WTC11 (cell line): ENCODE data around the gene UAP1. TPM values are rescaled to one million over a fixed set of nuclear protein-coding genes. Genes with fewer than 3 reads are reported as not detected.

ENCODE experiments used
- ATAC-seq: fragments of 200-7000 bp; cut with Tn5 transposase; 2 replicates; pipeline ENCODE4 v1.10.0; 2021; ENCODE audit warnings: mild to moderate bottlenecking, moderate library complexity
- CTCF ChIA-PET: fragments of 300-600 bp; sonication (Branson Sonifier 250); formaldehyde crosslinking; loops from one replicate; lab custom pipeline; 2021; ENCODE audit warnings: antibody characterized with exemption; lab: Charles Lee
- POLR2A ChIA-PET: fragments of 350-600 bp; sonication (Branson Sonifier 250); formaldehyde crosslinking; loops from one replicate; lab custom pipeline; 2021; ENCODE audit warnings: antibody characterized with exemption; lab: Charles Lee
- DNase-seq: peaks from one replicate; pipeline ENCODE4 v3.0.0; 2021; ENCODE audit warnings: low spot score
- H3K27ac Mint-ChIP-seq: 2 replicates; pipeline ENCODE4 v1.8.0; 2021; ENCODE audit warnings: mixed read lengths
- H3K27me3 Mint-ChIP-seq: 2 replicates; pipeline ENCODE4 v1.8.0; 2021; ENCODE audit warnings: low read depth, mild to moderate bottlenecking, moderate library complexity, mixed read lengths
- H3K36me3 Mint-ChIP-seq: 2 replicates; pipeline ENCODE4 v1.8.0; 2021; ENCODE audit warnings: mixed read lengths
- H3K4me1 Mint-ChIP-seq: 2 replicates; pipeline ENCODE4 v1.8.0; 2022; ENCODE audit warnings: mixed read lengths
- H3K4me3 Mint-ChIP-seq: 2 replicates; pipeline ENCODE4 v1.8.0; 2021; ENCODE audit warnings: mild to moderate bottlenecking, moderate library complexity, mixed read lengths
- H3K9me3 Mint-ChIP-seq: 2 replicates; pipeline ENCODE4 v1.8.0; 2021; ENCODE audit warnings: mixed read lengths
- FOXK1 ChIP-seq: sonication (generic); formaldehyde crosslinking; IDR thresholded peaks from 2 replicates; pipeline ENCODE4 v1.8.0; 2022; ENCODE audit warnings: mild to moderate bottlenecking, moderate library complexity, missing genetic modification reagents
- FOXP1 ChIP-seq: sonication (generic); formaldehyde crosslinking; IDR thresholded peaks from 2 replicates; pipeline ENCODE4 v1.8.0; 2022; ENCODE audit warnings: missing genetic modification reagents, mild to moderate bottlenecking, moderate library complexity, borderline replicate concordance
- GRHL2 ChIP-seq: fragments of 250-450 bp; sonication (Bioruptor Pico); IDR thresholded peaks from 2 replicates; pipeline ENCODE4 v1.8.0; 2022; ENCODE audit warnings: mild to moderate bottlenecking, moderate library complexity; ENCODE audit not compliant: insufficient replicate concordance, severe bottlenecking
- SOX15 ChIP-seq: fragments of 250-450 bp; sonication (Bioruptor Pico); IDR thresholded peaks from 2 replicates; pipeline ENCODE4 v1.9.0; 2021; ENCODE audit warnings: mild to moderate bottlenecking
- TP53 ChIP-seq: sonication (generic); formaldehyde crosslinking; IDR thresholded peaks from 2 replicates; pipeline ENCODE4 v1.8.1; 2023; ENCODE audit warnings: mild to moderate bottlenecking, missing genetic modification reagents
- ZNF232 ChIP-seq: sonication (generic); formaldehyde crosslinking; IDR thresholded peaks from 2 replicates; pipeline ENCODE4 v1.8.0; 2022; ENCODE audit warnings: mild to moderate bottlenecking, missing genetic modification reagents
- ZNF396 ChIP-seq: fragments of 250-450 bp; sonication (Bioruptor Pico); IDR thresholded peaks from 2 replicates; pipeline ENCODE4 v1.8.0; 2021; ENCODE audit warnings: mild to moderate bottlenecking, moderate library complexity, borderline replicate concordance
- total RNA-seq: library from RNA; stranded (reverse); gene quantifications from 3 replicates; pipeline ENCODE4 v1.2.3, GENCODE V29; 2021
- TF ChIP-seq, protein P1 (sequence below): sonication (generic); formaldehyde crosslinking; IDR thresholded peaks from 2 replicates; pipeline ENCODE4 v1.8.1; 2023; ENCODE audit warnings: mild to moderate bottlenecking, moderate library complexity, missing genetic modification reagents
- TF ChIP-seq, protein P2 (sequence below): sonication (generic); formaldehyde crosslinking; IDR thresholded peaks from 2 replicates; pipeline ENCODE4 v1.8.0; 2023; ENCODE audit warnings: missing genetic modification reagents
- TF ChIP-seq, protein P3 (sequence below): sonication (generic); formaldehyde crosslinking; IDR thresholded peaks from 2 replicates; pipeline ENCODE4 v1.8.1; 2022; ENCODE audit warnings: missing genetic modification reagents, borderline replicate concordance
- TF ChIP-seq, protein P4 (sequence below): fragments of 250-450 bp; sonication (Bioruptor Pico); IDR thresholded peaks from 2 replicates; pipeline ENCODE4 v1.9.0; 2021; ENCODE audit warnings: mild to moderate bottlenecking, borderline replicate concordance
- TF ChIP-seq, protein P5 (sequence below): sonication (generic); formaldehyde crosslinking; IDR thresholded peaks from 2 replicates; pipeline ENCODE4 v1.8.1; 2023; ENCODE audit warnings: mild to moderate bottlenecking, missing genetic modification reagents, moderate library complexity
- TF ChIP-seq, protein P6 (sequence below): sonication (generic); formaldehyde crosslinking; IDR thresholded peaks from 2 replicates; pipeline ENCODE4 v1.8.0; 2022; ENCODE audit warnings: mild to moderate bottlenecking, missing genetic modification reagents
- TF ChIP-seq, protein P7 (sequence below): sonication (generic); formaldehyde crosslinking; IDR thresholded peaks from 2 replicates; pipeline ENCODE4 v1.8.1; 2022; ENCODE audit warnings: mild to moderate bottlenecking, missing genetic modification reagents, moderate library complexity, borderline replicate concordance
- TF ChIP-seq, protein P8 (sequence below): sonication (generic); formaldehyde crosslinking; IDR thresholded peaks from 2 replicates; pipeline ENCODE4 v1.8.0; 2023; ENCODE audit warnings: missing genetic modification reagents, mild to moderate bottlenecking, borderline replicate concordance
- TF ChIP-seq, protein P9 (sequence below): sonication (generic); formaldehyde crosslinking; IDR thresholded peaks from 2 replicates; pipeline ENCODE4 v1.8.0; 2022; ENCODE audit warnings: mild to moderate bottlenecking, missing genetic modification reagents

The UAP1 gene
- total RNA-seq, 1 experiment from 2014 or later, result 31.1 TPM

DNA sequence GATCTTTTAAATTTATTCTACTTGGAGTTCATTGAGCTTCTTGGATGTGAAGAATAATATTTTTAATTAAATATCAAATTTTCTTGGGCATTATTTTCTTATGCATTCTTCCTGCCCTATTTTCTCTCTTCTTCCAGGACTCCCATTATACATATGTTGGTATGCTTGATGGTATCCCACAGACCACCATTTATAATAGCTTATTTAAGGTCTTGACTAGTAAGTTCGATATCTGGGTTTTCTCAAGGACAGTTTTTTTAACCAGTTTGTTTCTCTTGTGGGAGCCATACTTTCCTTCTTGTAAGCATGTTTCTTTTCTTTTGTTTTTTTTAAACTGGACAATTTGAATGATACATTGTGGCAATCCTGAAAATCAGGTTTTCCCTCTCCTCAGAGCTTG lies 55.3 kb downstream of the UAP1 start (continued):
- TF ChIP-seq, protein P1, sequence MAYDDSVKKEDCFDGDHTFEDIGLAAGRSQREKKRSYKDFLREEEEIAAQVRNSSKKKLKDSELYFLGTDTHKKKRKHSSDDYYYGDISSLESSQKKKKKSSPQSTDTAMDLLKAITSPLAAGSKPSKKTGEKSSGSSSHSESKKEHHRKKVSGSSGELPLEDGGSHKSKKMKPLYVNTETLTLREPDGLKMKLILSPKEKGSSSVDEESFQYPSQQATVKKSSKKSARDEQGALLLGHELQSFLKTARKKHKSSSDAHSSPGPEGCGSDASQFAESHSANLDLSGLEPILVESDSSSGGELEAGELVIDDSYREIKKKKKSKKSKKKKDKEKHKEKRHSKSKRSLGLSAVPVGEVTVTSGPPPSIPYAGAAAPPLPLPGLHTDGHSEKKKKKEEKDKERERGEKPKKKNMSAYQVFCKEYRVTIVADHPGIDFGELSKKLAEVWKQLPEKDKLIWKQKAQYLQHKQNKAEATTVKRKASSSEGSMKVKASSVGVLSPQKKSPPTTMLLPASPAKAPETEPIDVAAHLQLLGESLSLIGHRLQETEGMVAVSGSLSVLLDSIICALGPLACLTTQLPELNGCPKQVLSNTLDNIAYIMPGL (CRISPR knock-in tag), result no peak
- TF ChIP-seq, protein P2, sequence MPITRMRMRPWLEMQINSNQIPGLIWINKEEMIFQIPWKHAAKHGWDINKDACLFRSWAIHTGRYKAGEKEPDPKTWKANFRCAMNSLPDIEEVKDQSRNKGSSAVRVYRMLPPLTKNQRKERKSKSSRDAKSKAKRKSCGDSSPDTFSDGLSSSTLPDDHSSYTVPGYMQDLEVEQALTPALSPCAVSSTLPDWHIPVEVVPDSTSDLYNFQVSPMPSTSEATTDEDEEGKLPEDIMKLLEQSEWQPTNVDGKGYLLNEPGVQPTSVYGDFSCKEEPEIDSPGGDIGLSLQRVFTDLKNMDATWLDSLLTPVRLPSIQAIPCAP, result no peak
- TF ChIP-seq ZNF396 (CRISPR knock-in tag) (no peak), FOXP1 (CRISPR knock-in tag) (no peak)
- TF ChIP-seq, protein P3, sequence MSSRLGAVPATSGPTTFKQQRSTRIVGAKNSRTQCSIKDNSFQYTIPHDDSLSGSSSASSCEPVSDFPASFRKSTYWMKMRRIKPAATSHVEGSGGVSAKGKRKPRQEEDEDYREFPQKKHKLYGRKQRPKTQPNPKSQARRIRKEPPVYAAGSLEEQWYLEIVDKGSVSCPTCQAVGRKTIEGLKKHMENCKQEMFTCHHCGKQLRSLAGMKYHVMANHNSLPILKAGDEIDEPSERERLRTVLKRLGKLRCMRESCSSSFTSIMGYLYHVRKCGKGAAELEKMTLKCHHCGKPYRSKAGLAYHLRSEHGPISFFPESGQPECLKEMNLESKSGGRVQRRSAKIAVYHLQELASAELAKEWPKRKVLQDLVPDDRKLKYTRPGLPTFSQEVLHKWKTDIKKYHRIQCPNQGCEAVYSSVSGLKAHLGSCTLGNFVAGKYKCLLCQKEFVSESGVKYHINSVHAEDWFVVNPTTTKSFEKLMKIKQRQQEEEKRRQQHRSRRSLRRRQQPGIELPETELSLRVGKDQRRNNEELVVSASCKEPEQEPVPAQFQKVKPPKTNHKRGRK, result no peak
- TF ChIP-seq, protein P4, sequence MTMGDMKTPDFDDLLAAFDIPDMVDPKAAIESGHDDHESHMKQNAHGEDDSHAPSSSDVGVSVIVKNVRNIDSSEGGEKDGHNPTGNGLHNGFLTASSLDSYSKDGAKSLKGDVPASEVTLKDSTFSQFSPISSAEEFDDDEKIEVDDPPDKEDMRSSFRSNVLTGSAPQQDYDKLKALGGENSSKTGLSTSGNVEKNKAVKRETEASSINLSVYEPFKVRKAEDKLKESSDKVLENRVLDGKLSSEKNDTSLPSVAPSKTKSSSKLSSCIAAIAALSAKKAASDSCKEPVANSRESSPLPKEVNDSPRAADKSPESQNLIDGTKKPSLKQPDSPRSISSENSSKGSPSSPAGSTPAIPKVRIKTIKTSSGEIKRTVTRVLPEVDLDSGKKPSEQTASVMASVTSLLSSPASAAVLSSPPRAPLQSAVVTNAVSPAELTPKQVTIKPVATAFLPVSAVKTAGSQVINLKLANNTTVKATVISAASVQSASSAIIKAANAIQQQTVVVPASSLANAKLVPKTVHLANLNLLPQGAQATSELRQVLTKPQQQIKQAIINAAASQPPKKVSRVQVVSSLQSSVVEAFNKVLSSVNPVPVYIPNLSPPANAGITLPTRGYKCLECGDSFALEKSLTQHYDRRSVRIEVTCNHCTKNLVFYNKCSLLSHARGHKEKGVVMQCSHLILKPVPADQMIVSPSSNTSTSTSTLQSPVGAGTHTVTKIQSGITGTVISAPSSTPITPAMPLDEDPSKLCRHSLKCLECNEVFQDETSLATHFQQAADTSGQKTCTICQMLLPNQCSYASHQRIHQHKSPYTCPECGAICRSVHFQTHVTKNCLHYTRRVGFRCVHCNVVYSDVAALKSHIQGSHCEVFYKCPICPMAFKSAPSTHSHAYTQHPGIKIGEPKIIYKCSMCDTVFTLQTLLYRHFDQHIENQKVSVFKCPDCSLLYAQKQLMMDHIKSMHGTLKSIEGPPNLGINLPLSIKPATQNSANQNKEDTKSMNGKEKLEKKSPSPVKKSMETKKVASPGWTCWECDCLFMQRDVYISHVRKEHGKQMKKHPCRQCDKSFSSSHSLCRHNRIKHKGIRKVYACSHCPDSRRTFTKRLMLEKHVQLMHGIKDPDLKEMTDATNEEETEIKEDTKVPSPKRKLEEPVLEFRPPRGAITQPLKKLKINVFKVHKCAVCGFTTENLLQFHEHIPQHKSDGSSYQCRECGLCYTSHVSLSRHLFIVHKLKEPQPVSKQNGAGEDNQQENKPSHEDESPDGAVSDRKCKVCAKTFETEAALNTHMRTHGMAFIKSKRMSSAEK (CRISPR knock-in tag), result no peak

DNA sequence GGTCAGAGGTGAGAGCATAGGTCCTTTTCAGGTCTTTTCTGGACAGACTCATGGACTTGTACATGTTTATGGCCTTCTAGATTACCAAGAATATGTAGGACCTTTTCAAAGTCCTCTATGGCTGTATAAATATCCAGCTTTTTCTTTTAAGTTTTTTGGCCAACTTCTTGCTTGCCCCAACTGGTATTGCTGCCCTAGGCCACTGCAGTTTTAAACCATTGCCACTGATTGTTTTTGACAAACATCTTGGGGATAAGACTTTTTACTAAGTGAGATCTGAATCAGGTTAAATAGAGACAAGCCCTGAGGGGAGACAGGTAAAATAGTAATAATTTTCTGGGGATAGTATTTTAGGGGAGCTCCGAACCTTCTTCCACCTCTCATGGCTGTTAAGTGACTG lies 56.0 kb downstream of the UAP1 start:
- no peak for ATAC-seq
- no peak overlapping the region for H3K4me3 Mint-ChIP-seq
- TF ChIP-seq FOXK1 (CRISPR knock-in tag) (no peak), SOX15 (CRISPR knock-in tag) (no peak), ZNF232 (CRISPR knock-in tag) (no peak), GRHL2 (no peak), TP53 (CRISPR knock-in tag) (no peak)
- TF ChIP-seq, protein P5, sequence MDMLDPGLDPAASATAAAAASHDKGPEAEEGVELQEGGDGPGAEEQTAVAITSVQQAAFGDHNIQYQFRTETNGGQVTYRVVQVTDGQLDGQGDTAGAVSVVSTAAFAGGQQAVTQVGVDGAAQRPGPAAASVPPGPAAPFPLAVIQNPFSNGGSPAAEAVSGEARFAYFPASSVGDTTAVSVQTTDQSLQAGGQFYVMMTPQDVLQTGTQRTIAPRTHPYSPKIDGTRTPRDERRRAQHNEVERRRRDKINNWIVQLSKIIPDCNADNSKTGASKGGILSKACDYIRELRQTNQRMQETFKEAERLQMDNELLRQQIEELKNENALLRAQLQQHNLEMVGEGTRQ (CRISPR knock-in tag), result no peak
- TF ChIP-seq, protein P6, sequence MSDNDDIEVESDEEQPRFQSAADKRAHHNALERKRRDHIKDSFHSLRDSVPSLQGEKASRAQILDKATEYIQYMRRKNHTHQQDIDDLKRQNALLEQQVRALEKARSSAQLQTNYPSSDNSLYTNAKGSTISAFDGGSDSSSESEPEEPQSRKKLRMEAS (CRISPR knock-in tag), result no peak
- TF ChIP-seq, protein P7, sequence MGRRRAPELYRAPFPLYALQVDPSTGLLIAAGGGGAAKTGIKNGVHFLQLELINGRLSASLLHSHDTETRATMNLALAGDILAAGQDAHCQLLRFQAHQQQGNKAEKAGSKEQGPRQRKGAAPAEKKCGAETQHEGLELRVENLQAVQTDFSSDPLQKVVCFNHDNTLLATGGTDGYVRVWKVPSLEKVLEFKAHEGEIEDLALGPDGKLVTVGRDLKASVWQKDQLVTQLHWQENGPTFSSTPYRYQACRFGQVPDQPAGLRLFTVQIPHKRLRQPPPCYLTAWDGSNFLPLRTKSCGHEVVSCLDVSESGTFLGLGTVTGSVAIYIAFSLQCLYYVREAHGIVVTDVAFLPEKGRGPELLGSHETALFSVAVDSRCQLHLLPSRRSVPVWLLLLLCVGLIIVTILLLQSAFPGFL (CRISPR knock-in tag), result no peak
- TF ChIP-seq, protein P8, sequence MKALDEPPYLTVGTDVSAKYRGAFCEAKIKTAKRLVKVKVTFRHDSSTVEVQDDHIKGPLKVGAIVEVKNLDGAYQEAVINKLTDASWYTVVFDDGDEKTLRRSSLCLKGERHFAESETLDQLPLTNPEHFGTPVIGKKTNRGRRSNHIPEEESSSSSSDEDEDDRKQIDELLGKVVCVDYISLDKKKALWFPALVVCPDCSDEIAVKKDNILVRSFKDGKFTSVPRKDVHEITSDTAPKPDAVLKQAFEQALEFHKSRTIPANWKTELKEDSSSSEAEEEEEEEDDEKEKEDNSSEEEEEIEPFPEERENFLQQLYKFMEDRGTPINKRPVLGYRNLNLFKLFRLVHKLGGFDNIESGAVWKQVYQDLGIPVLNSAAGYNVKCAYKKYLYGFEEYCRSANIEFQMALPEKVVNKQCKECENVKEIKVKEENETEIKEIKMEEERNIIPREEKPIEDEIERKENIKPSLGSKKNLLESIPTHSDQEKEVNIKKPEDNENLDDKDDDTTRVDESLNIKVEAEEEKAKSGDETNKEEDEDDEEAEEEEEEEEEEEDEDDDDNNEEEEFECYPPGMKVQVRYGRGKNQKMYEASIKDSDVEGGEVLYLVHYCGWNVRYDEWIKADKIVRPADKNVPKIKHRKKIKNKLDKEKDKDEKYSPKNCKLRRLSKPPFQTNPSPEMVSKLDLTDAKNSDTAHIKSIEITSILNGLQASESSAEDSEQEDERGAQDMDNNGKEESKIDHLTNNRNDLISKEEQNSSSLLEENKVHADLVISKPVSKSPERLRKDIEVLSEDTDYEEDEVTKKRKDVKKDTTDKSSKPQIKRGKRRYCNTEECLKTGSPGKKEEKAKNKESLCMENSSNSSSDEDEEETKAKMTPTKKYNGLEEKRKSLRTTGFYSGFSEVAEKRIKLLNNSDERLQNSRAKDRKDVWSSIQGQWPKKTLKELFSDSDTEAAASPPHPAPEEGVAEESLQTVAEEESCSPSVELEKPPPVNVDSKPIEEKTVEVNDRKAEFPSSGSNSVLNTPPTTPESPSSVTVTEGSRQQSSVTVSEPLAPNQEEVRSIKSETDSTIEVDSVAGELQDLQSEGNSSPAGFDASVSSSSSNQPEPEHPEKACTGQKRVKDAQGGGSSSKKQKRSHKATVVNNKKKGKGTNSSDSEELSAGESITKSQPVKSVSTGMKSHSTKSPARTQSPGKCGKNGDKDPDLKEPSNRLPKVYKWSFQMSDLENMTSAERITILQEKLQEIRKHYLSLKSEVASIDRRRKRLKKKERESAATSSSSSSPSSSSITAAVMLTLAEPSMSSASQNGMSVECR (CRISPR knock-in tag), result no peak
- TF ChIP-seq, protein P3, result no peak
- TF ChIP-seq, protein P9, sequence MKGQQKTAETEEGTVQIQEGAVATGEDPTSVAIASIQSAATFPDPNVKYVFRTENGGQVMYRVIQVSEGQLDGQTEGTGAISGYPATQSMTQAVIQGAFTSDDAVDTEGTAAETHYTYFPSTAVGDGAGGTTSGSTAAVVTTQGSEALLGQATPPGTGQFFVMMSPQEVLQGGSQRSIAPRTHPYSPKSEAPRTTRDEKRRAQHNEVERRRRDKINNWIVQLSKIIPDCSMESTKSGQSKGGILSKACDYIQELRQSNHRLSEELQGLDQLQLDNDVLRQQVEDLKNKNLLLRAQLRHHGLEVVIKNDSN (CRISPR knock-in tag), result no peak
- TF ChIP-seq, all 79 proteins: peak for 0
- Mint-ChIP-seq H3K36me3 (peaks cover 14% of the 10 kb centered on the region), H3K27me3 (no peaks in the 10 kb centered on the region; the same call in 1 of the 2 replicates), H3K4me1 (no peaks in the 10 kb centered on the region; the same call in 1 of the 2 replicates), H3K27ac (no peak overlapping the region), H3K9me3 (peaks cover 38% of the 10 kb centered on the region)
- ChIA-PET CTCF (interaction anchor here (1.4 kb wide), 1 partner anchor 183 kb away, joined by 5 read pairs; no protein-coding TSS in a partner anchor), POLR2A (no interaction called here)
- no peak for DNase-seq
